GM21737 (cell line): ENCODE measurements around the gene TSGA10.

Source experiments
- ATAC-seq: cut with Tn5 transposase; IDR thresholded peaks from one replicate; pipeline ENCODE4 v1.9.1; 2021; ENCODE audit warnings: mild to moderate bottlenecking, moderate library complexity; ENCODE audit not compliant: unreplicated experiment

The TSGA10 gene

DNA sequence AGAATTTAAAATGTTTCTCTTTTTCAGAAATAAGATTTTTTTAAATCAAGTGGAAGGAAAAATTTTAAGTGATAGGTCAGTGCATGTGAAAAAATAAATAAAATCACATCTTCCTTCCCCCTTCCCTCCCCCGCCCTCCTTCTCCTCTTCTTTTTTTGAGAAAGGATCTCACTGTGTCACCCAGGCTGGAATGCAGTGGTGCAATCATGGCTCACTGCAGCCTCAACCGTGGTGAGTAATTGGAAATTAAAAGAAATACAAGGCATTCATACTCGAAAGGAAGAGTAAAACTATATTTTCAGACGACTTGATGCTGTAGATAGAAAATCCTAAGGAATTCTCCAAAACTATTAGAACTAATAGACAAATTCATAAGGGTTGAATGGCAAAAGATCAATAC, 201.8 kb downstream of the TSGA10 start:
- ATAC-seq = no peak

DNA sequence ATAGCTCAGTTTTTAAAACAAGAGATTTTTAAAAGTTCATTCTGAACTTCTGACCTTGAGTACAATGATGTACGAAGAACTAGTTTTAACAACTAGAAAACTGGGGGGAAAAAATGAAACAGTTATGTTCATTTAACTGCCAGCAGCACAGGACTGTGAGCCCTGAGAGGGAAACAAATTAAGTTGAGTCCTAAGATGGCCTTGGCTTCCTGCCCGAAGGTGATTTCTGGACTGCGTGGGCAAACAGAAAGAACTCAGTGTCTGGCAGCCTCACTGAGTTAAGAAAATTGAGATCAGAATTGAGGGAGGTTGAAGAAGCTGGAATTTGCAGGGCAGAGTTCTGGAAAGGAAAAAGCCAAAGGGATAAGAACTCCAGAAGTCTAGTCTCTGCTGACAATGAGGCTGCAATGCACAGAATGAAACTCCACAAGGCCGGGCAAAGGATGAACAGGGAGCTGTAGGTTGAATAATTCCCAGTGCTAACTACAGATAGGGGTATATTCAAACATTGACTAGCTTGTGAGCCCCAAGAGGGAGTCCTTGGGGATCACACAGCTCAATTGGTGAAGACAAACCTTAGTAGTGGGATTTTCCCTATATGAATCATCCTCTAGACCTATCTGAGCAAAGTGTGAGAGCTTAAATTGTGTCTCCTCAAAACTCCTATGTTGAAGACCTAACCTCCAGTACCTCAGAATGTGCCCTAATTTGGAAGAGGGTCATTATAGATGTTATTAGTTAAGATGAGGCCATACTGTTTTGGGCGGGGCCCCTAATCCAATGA, 205.6 kb downstream of the TSGA10 start:
- ATAC-seq = no peak

DNA sequence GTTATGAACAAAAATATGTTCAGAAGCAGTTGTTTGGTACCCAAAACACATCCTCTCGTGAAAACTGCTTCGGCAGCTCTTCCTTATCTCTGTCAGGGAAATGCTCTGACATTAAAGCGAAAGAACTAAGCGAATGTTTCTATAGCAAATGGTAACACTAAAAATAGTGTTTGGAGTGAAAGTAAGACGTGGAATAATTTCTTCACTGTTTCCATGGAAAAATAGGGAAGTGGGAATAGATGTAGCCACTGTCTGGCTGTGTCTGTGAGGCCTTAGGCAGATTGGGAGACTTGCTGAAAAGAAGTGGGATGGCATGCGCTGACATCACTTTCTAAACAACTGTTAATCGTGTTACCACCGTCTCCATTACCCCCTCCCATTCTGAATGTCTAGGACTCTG, 207.2 kb downstream of the TSGA10 start:
- no peak for ATAC-seq
